Ovary (tissue), 9 donors: ENCODE measurements around the gene EIF2B4. TPM values are rescaled to one million over a fixed set of nuclear protein-coding genes. Genes with fewer than 3 reads are reported as not detected.
"Not testable (repeated sequence)": the region's sequence is repeated elsewhere in the genome, so short reads cannot be mapped to it uniquely, and the experiment has no call there.

Experiments used
- DNase-seq, 5 donors: peaks; one replicate each; pipeline ENCODE4 v3.0.0-alpha.2; 2019 to 2020
- H3K27ac ChIP-seq, 2 donors: fragments of 200-600 bp; one replicate each; pipeline versions ENCODE4 v1.5.1 to v1.8.0; 2019 to 2022
- H3K27me3 ChIP-seq: fragments of 200-600 bp; one replicate; pipeline ENCODE4 v1.8.0; 2022
- H3K36me3 ChIP-seq: fragments of 200-600 bp; sonication (generic); one replicate; pipeline ENCODE4 v1.5.1; 2019
- H3K4me1 ChIP-seq: one replicate; pipeline ENCODE4 v1.8.1; 2013; ENCODE audit warnings: mild to moderate bottlenecking, moderate library complexity; ENCODE audit not compliant: insufficient read depth
- H3K4me3 ChIP-seq: fragments of 200-600 bp; sonication (generic); one replicate; pipeline ENCODE4 v1.5.1; 2017
- H3K9me3 ChIP-seq, 2 donors: fragments of 200-600 bp in 1 of 2; sonication (generic) in 1 of 2; one replicate each; pipeline versions ENCODE4 v1.5.1 to v1.8.1; 2013 to 2019; ENCODE audit warnings: mild to moderate bottlenecking in 1 of 2, moderate library complexity in 1 of 2
- EP300 ChIP-seq: sonication (generic); formaldehyde crosslinking; IDR thresholded peaks from one replicate; pipeline ENCODE4 v1.6.1; 2017; ENCODE audit warnings: antibody characterized with exemption
- POLR2A ChIP-seq: fragments of 450-650 bp; IDR thresholded peaks from one replicate; pipeline ENCODE4 v1.6.1; 2017; ENCODE audit warnings: antibody characterized with exemption, mild to moderate bottlenecking, moderate library complexity
- WGBS, 3 donors: extraction: QIAGEN DNeasy Blood & Tissue Kit in 1 of 3; methylation state at CpG; one replicate each; pipeline versions ENCODE4 v1.1.5 to v1.1.7; 2013 to 2017; 5-methylcytosine and 5-hydroxymethylcytosine counted together
- intact Hi-C, 4 donors: fragments of 100-400 bp; cut with DNase I; formaldehyde crosslinking; loops; one replicate each; pipeline versions ENCODE4 v1.11.0 to v1.15.1; 2022 to 2023
- polyA plus RNA-seq, 2 donors: library from polyadenylated mRNA; stranded (reverse); fragments of 200-250 nt in 1 of 2; fragments of 350-450 nt in 1 of 2; fragmentation: Illumina TruSeq in 1 of 2; extraction: RNeasy Lipid Tissue Mini Kit (QIAGEN cat#74804) in 1 of 2; gene quantifications; one replicate each; pipeline ENCODE4 v1.2.3, GENCODE V29; 2013 to 2014
- total RNA-seq, 7 donors: library from RNA; depleted of rRNA in 2 of 7; stranded (reverse); fragments of >200 nt in 2 of 7; fragmentation: NEBNext Ultra II Directional in 3 of 7; extraction: Animal tissue kit (Norgen Biotek cat#: 25700) in 3 of 7; gene quantifications; one replicate each; pipeline versions ENCODE4 v1.1.0 to v1.2.4, GENCODE V29; 2016 to 2023
- TF ChIP-seq, protein P1 (sequence below), 3 donors: fragments of 450-650 bp in 2 of 3; fragments of 200-600 bp in 1 of 3; IDR thresholded peaks; one replicate each; pipeline versions ENCODE4 v1.5.1 to v1.8.0; 2016 to 2022; ENCODE audit warnings: antibody characterized with exemption in 3 of 3, mild to moderate bottlenecking in 1 of 3
- donor health status: DM: no; HTN: no; CAD: no; lungs with moderate emphysema.
- donor health status: DM: no; HTN: no; CAD: no.
- donor health status: Bipolar disorder and iron deficiency.
- donor health status: DM: yes; HTN: yes; CAD: no.
- donor health status: DM: no; HTN: no; CAD: no.
- donor health status: DM: yes; HTN: yes; CAD: no.

EIF2B4 gene
- total and polyA plus RNA-seq, 9 donors, result 28.0 to 46.8 (median 39.0) TPM

DNA sequence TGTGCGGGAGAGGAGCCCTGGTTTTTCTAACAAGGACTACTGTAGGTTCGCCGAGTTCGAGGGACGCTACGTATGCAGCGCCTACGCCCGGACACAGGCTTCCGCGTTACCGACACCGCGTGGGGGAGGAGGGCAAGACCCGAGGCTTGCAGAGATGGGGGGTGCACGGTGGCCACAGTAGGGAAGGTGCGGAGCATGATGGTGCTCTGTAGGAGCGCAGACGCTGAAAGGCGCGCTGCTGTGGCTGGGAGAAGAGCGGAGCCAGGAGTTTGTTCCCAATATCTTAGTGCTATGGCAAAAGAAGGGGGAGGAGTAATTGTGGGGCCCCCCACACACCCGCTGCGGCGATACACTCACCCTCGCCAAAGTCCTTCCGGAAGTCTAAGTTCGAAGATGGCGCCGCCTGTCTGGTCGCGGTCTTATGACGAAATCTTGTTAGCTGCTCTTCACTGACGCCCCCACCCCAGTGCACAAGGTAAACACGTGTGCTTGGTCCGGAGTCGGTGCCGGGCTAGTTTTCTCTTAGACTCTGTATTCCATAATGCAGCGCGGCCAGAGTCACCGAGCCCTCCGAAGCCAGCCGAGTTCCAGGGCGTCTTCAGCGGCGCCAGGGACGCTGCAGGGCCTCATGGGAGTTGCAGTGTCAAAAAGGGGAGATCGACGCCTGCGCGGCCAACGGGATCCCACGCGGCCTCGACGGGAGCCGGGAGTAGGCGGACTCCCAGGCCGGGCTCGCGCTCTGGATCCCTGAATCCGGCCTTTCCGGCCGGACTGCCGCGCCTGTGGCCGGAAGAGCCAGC, 13.6 kb downstream of the EIF2B4 start, which contains the start of gene GTF3C2:
TSS of gene GTF3C2 (minus strand) at position 383 of the 800 bp plus-strand sequence. CDS start 13,210 bp downstream, outside the sequence.
- intact Hi-C loops, result no loop called here
- Histone ChIP-seq H3K9me3 (no peaks in the 10 kb centered on the region), H3K27ac (peak within 1 kb of the TSS; percentile 18 to 71), H3K36me3 (no peaks in the 10 kb centered on the region), H3K4me1 (peaks cover 7% of the 10 kb centered on the region), H3K4me3 (peak within 1 kb of the TSS; percentile 89), H3K27me3 (no peaks in the 10 kb centered on the region)
- TF ChIP-seq, protein P1, sequence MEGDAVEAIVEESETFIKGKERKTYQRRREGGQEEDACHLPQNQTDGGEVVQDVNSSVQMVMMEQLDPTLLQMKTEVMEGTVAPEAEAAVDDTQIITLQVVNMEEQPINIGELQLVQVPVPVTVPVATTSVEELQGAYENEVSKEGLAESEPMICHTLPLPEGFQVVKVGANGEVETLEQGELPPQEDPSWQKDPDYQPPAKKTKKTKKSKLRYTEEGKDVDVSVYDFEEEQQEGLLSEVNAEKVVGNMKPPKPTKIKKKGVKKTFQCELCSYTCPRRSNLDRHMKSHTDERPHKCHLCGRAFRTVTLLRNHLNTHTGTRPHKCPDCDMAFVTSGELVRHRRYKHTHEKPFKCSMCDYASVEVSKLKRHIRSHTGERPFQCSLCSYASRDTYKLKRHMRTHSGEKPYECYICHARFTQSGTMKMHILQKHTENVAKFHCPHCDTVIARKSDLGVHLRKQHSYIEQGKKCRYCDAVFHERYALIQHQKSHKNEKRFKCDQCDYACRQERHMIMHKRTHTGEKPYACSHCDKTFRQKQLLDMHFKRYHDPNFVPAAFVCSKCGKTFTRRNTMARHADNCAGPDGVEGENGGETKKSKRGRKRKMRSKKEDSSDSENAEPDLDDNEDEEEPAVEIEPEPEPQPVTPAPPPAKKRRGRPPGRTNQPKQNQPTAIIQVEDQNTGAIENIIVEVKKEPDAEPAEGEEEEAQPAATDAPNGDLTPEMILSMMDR (IDR thresholded peaks at IDR 0.05), result peak in 1 of 3 donors; percentile 10
- TF ChIP-seq EP300 (no peak), POLR2A (peak; percentile 38)
- peak; percentile 92 to 97 (median 93) for DNase-seq
- 0 to 1% (median 0%) methylated on average over 67 of the region's 67 CpGs for WGBS, 3 donors

DNA sequence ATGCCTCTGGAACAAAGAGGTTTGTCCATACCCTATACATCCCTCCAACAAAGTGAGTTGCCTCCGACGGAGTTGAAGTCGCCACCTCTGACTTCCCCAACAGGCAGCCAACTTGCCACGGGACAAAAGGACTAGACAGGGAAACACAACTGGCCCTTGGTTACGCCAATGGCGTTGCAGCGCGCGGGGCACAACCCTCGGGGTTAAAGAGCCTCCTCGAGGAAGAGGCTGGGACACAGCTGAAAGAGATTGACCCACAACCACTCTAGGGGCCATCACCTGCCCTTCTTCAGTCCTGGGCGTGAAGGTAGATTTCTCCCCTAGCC, 14.1 kb downstream of the EIF2B4 start:
- Histone ChIP-seq H3K27me3 (no peaks in the 10 kb centered on the region), H3K4me3 (peak overlapping the region; percentile 89), H3K36me3 (no peaks in the 10 kb centered on the region), H3K27ac (peak overlapping the region; percentile 18 to 71), H3K9me3 (no peaks in the 10 kb centered on the region), H3K4me1 (peaks cover 7% of the 10 kb centered on the region)
- intact Hi-C loops, result no loop called here
- 0 to 1% (median 0%) methylated on average over 12 of the region's 12 CpGs for WGBS, 3 donors
- peak in 3 of 5 donors; percentile 23 to 44 (median 35) for DNase-seq
- TF ChIP-seq POLR2A (no peak), EP300 (no peak)
- TF ChIP-seq, protein P1 (IDR thresholded peaks at IDR 0.05), result no peak

DNA sequence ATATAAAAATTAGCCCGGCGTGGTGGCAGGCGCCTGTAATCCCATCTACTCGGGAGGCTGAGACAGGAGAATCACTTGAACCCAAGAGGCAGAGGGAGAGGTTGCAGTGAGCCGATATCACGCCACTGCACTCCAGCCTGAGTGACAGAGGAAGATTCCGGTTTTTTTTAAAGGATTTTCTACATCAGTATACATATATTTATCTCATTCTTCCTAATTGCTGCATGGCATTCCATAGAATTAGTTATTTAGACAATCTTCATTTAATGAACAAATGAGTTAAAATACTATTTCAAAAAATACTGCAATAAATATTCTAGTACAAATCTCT, 15.6 kb downstream of the EIF2B4 start:
- WGBS, 3 donors, result 88 to 93% (median 89%) methylated on average over 7 of the region's 7 CpGs

DNA sequence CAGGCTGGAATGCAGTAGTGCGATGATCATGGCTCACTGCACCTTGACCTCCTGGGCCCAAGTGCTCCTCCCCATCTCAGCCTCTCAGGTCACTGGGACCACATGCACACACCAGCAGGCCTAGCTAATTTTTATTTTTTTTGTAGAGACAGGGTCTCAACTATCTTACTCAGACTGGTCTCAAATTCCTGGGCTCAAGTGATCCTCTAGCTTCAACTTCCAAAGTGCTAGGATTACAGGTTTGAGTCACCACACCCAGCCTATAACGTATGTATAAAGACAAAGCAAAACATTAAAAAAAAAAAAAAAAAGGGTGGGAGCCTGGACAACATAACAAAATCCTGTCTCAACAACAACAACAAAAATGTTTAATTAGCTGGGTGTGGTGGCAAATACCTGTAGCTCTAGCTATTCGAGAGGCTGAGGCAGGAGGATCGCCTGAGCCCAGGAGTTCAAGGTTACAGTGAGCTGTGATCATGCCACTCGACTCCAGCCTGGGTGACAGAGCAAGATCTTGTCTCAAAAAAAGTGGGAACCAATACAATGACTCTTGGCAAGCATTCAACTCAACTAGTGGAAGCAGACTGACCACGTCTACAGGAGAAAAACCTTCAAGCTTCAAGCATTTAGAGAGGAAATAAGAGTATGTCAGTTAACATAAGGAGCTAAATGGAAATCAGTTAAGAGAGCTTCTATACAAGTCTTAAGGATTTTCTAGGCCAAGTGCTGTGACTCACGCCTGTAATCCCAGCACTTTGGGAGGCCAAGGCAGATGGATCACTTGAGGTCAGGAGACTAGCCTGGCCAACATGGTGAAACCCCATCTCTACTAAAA, 16.2 kb downstream of the EIF2B4 start:
- H3K4me3 ChIP-seq, result no peak overlapping the region
- no peaks in the 10 kb centered on the region for H3K9me3 ChIP-seq
- peaks cover 7% of the 10 kb centered on the region for H3K4me1 ChIP-seq
- TF ChIP-seq EP300, result no peak
- no peak for TF ChIP-seq POLR2A
- TF ChIP-seq, protein P1 (IDR thresholded peaks at IDR 0.05), result no peak
- no peaks in the 10 kb centered on the region for H3K27me3 ChIP-seq
- no peak for DNase-seq
- intact Hi-C loops, result no loop called here
- no peak overlapping the region for H3K27ac ChIP-seq
- no peaks in the 10 kb centered on the region for H3K36me3 ChIP-seq
- 69 to 74% (median 71%) methylated on average over 7 of the region's 7 CpGs for WGBS, 3 donors

More for the DNA sequence above, 15.6 kb downstream of the EIF2B4 start:
- Histone ChIP-seq H3K36me3 (no peaks in the 10 kb centered on the region), H3K9me3 (no peaks in the 10 kb centered on the region), H3K27me3 (no peaks in the 10 kb centered on the region), H3K4me1 (peaks cover 7% of the 10 kb centered on the region), H3K4me3 (no peak overlapping the region), H3K27ac (no peak overlapping the region)
- intact Hi-C loops, result no loop called here
- no peak for DNase-seq
- TF ChIP-seq POLR2A (no peak), EP300 (no peak)
- TF ChIP-seq, protein P1 (IDR thresholded peaks at IDR 0.05), result no peak

DNA sequence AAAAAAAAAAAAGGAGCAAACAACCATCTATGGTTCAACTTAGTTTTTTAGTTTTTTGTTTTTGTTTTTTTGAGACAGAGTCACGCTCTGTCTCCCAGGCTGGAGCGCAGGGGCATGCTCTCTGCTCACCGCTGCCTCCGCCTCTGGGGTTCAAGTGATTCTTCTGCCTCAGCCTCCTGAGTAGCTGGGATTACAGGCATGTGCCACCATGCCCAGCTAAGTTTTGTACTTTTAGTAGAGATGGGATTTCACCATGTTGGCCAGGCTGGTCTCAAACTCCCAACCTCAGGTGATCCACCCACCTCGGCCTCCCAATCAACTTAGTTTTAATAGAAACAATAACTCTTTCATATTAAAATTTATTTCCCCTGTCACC, 16.8 kb downstream of the EIF2B4 start:
- H3K27me3 ChIP-seq, H3K4me3 ChIP-seq, DNase-seq, H3K4me1 ChIP-seq, H3K27ac ChIP-seq, intact Hi-C loops, H3K36me3 ChIP-seq, H3K9me3 ChIP-seq: not testable (repeated sequence)
- 94 to 97% (median 96%) methylated on average over 5 of the region's 5 CpGs for WGBS, 3 donors
